Lung (tissue), 12 donors: ENCODE results near the gene PKMYT1. TPM values are rescaled to one million over a fixed set of nuclear protein-coding genes. Genes with fewer than 3 reads are reported as not detected.

ENCODE experiments used
- ATAC-seq: fragments of 200-7000 bp; cut with Tn5 transposase; one replicate; pipeline ENCODE4 v1.9.1; 2020; ENCODE audit warnings: moderate number of reproducible peaks; ENCODE audit not compliant: insufficient read depth, low FRiP score
- DNase-seq, 3 donors: peaks; one replicate each; pipeline ENCODE4 v3.0.0-alpha.2; 2013 to 2017
- H3K27ac ChIP-seq, 2 donors: one replicate each; pipeline ENCODE4 v1.5.1; 2013; ENCODE audit warnings: mild to moderate bottlenecking in 2 of 2, moderate library complexity in 2 of 2, control low read depth in 1 of 2, inconsistent platforms in 1 of 2, low read depth in 1 of 2, low read length in 1 of 2
- H3K27me3 ChIP-seq, 3 donors: one replicate each; pipeline ENCODE4 v1.5.1; 2013; ENCODE audit warnings: low read length in 2 of 3; ENCODE audit not compliant: control insufficient read depth in 3 of 3, insufficient read depth in 3 of 3
- H3K36me3 ChIP-seq, 4 donors: one replicate each; pipeline ENCODE4 v1.5.1; 2013; ENCODE audit warnings: low read length in 4 of 4, mild to moderate bottlenecking in 1 of 4, moderate library complexity in 1 of 4; ENCODE audit not compliant: control insufficient read depth in 4 of 4, insufficient read depth in 4 of 4
- H3K4me1 ChIP-seq, 5 donors: one replicate each; pipeline ENCODE4 v1.5.1; 2013; ENCODE audit warnings: low read length in 5 of 5, mild to moderate bottlenecking in 2 of 5, moderate library complexity in 1 of 5; ENCODE audit not compliant: control insufficient read depth in 5 of 5, insufficient read depth in 5 of 5
- H3K4me3 ChIP-seq: one replicate; pipeline ENCODE4 v1.5.1; 2013; ENCODE audit warnings: mild to moderate bottlenecking, control low read depth, moderate library complexity
- H3K9ac ChIP-seq, 2 donors: one replicate each; pipeline ENCODE4 v1.5.1; 2013; ENCODE audit warnings: low read length in 2 of 2, control low read depth in 1 of 2; ENCODE audit not compliant: insufficient read depth in 1 of 2
- H3K9me3 ChIP-seq, 4 donors: one replicate each; pipeline ENCODE4 v1.5.1; 2013; ENCODE audit warnings: low read length in 3 of 4, mild to moderate bottlenecking in 1 of 4, moderate library complexity in 1 of 4; ENCODE audit not compliant: control insufficient read depth in 4 of 4, insufficient read depth in 3 of 4
- CTCF ChIP-seq: IDR thresholded peaks from 2 replicates; pipeline ENCODE4 v1.5.1; 2012; ENCODE audit warnings: mild to moderate bottlenecking; ENCODE audit errors: control extremely low read depth, extremely low read depth
- WGBS, 2 donors: extraction: QIAGEN DNeasy Blood & Tissue Kit; methylation state at CpG; one replicate each; pipeline ENCODE4 v1.1.7; 2013; 5-methylcytosine and 5-hydroxymethylcytosine counted together
- polyA plus RNA-seq, 2 donors: library from polyadenylated mRNA; stranded (reverse); fragments of 200-250 nt; gene quantifications; one replicate each; pipeline ENCODE4 v1.2.1, GENCODE V29; 2013
- total RNA-seq, 2 donors: library from RNA; depleted of rRNA in 1 of 2; stranded (reverse); fragments of >200 nt in 1 of 2; gene quantifications; one replicate each; pipeline ENCODE4 v1.2.1, GENCODE V29; 2014 to 2021
- donor health status: control.
- donor health status: control.
- donor health status: Bipolar disorder and iron deficiency.
- donor health status: healthy.
- donor health status: DM: yes; HTN: yes; CAD: no.

The PKMYT1 gene
- total and polyA plus RNA-seq, 4 donors: 2.9 to 9.4 (median 5.2) TPM

GRCh38 chr16:3013491-3013951, 33.3 kb upstream of the PKMYT1 start:
- H3K4me3 ChIP-seq: no peak overlapping the region
- 61 to 76% methylated on average over 27 of the region's 27 CpGs for WGBS, 2 donors
- no peak for TF ChIP-seq CTCF
- DNase-seq (no peak), ATAC-seq (no peak)
- no peaks in the 10 kb centered on the region for H3K36me3 ChIP-seq
- peaks cover 0 to 30% (median 28%) of the 10 kb centered on the region in 3 donors for H3K27me3 ChIP-seq
- H3K9ac ChIP-seq: no peak overlapping the region
- no peak overlapping the region for H3K27ac ChIP-seq
- H3K4me1 ChIP-seq: peaks cover 0 to 47% (median 5%) of the 10 kb centered on the region in 5 donors
- H3K9me3 ChIP-seq: peaks cover 0 to 2% (median 0%) of the 10 kb centered on the region in 4 donors

- ATAC-seq: peak; percentile 44
- Histone ChIP-seq H3K9ac (peak within 1 kb of the TSS in 1 of 2 donors; percentile 19), H3K4me1 (peaks cover 0 to 49% (median 4%) of the 10 kb centered on the region in 5 donors), H3K36me3 (no peaks in the 10 kb centered on the region), H3K9me3 (peaks cover 0 to 2% (median 0%) of the 10 kb centered on the region in 4 donors), H3K27me3 (peaks cover 0 to 32% (median 26%) of the 10 kb centered on the region in 3 donors), H3K4me3 (no peak within 1 kb of the TSS), H3K27ac (no peak within 1 kb of the TSS)
- WGBS, 2 donors: 40 to 57% methylated on average over 27 of the region's 27 CpGs
- DNase-seq: peak in 2 of 3 donors; percentile 64 to 74
- no peak for TF ChIP-seq CTCF
These were observed 32.7 kb upstream of the PKMYT1 start, which contains the start of gene CLDN9 for GRCh38 chr16:3012828-3013420. Gene CLDN9 (plus strand): TSS chr16:3012923. CDS start chr16:3013363, 440 bp downstream.

GRCh38 chr16:3012246-3012645, 32.0 kb upstream of the PKMYT1 start:
- Histone ChIP-seq H3K9ac (no peak overlapping the region), H3K27ac (no peak overlapping the region), H3K4me1 (peaks cover 0 to 50% (median 4%) of the 10 kb centered on the region in 5 donors), H3K4me3 (no peak overlapping the region), H3K9me3 (peaks cover 0 to 2% (median 0%) of the 10 kb centered on the region in 4 donors), H3K27me3 (peaks cover 0 to 35% (median 25%) of the 10 kb centered on the region in 3 donors), H3K36me3 (no peaks in the 10 kb centered on the region)
- ATAC-seq: no peak
- 25 to 27% methylated on average over 19 of the region's 19 CpGs for WGBS, 2 donors
- no peak for TF ChIP-seq CTCF
- peak; percentile 57 to 79 (median 75) for DNase-seq
